ENCODE data around the gene CDK4. TPM values are rescaled to one million over a fixed set of nuclear protein-coding genes. Genes with fewer than 3 reads are reported as not detected.

Gene CDK4
- total RNA-seq, 2 experiments from 2014 or later: 132 to 208 TPM

DNA sequence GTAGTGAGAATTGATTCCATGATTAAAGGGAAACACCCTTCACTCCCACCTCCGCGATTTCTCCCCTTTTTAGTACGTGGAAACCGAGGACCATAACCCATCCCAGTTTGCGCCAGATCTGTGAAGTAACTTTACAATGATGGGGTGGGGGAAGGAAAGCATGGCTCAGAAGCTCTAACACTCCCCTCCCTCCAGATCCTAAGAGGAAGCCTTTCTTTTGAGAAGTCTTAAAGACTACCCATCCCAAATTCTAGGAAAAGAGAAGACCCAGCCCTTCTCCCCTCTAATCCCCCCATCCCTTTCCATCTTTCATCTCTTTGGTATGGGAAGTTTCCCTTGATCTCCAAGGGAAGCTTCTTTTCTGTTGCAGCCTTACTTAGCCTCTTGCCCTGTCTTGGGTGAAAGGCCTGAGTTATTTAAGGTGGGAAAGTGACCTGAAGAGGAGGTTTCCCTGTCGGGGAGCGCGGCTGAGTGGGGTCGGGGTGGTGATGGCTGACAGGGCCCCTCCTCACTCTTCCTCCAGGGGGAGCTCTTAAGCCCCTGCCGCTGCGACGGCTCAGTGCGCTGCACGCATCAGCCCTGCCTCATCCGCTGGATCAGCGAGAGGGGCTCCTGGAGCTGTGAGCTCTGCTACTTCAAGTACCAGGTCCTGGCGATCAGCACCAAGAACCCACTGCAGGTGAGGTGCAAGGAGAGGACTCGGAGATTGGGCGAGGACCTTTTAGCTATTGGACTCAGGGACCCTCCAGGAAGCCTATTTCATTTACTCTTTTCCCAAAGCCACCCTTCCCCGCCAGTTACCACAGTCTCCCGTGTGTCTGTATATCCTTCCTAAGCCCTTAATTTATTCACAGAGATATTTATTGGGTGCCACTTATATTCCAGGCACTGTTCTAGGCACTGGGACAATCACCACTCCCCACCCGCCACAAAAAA, 4.6 kb upstream of the CDK4 start:
- Mint-ChIP-seq H3K4me3 (peak overlapping the region; percentile 79), H3K27ac (peak overlapping the region; percentile 68), H3K9me3 (ENCODE audit: low read depth) (no peaks in the 10 kb centered on the region), H3K4me1 (peaks cover 47% of the 10 kb centered on the region), H3K36me3 (ENCODE audit: low read depth) (peaks cover 24% of the 10 kb centered on the region), H3K27me3 (no peaks in the 10 kb centered on the region)
- POLR2A ChIA-PET: interaction anchor here (0.7 to 1.4 kb wide), 3 partner anchors 9 to 12 kb away, joined by 4 to 6 read pairs (median 5); partner anchors contain the start of gene TSPAN31
- DNase-seq (peak; percentile 83), ATAC-seq (peak; percentile 29)
- intact Hi-C loops (cut with DNase I, micrococcal nuclease): loop anchor here in 1 of 2 experiments (1.0 to 10.0 kb wide), 4 partner anchors 9 to 1122 kb away; partner anchors contain the start of gene BAZ2A
- CTCF ChIA-PET: interaction anchor here (0.6 to 2.8 kb wide), 31 partner anchors 8 to 324 kb away, joined by 3 to 54 read pairs (median 4); partner anchors contain the start of genes CTDSP2, CYP27B1, EEF1AKMT3 and METTL1

DNA sequence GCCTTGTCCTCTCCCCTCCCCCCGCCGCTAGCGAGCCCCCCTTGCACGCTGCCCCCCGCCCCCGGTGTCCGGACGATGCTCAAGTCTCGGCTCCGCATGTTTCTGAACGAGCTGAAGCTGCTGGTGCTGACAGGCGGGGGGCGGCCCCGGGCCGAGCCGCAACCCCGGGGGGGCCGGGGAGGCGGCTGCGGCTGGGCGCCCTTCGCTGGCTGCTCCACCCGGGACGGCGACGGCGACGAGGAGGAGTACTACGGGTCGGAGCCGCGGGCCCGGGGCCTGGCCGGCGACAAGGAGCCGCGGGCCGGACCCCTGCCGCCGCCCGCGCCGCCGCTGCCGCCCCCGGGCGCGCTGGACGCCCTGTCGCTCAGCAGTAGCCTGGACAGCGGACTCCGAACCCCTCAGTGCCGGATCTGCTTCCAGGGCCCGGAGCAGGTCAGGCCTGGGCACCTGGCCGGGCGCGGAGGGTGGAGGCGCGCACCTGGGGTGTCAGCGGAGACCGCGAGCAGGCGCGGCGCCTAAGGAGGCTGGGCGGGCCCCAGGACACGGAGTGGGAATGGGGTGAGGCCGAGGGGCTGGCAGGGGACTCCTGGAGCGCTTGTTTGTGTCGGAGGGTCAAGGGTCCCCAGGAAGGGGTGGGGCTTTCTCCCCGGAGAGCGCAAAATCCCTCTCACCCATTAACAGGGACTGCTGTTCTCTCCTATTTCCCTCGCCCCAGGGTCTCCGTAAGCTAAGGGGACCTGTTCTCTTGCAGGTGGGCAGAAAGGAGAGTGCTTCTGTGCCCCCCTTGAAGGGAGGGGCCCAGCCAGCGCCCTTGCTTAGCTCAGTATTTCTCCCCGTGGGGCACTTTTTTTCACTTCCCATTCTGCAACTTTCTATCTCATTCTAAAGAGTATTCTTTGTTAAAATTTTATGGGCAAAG, 3.6 kb upstream of the CDK4 start:
- H3K27me3 Mint-ChIP-seq: no peaks in the 10 kb centered on the region
- peak overlapping the region; percentile 79 for H3K4me3 Mint-ChIP-seq
- H3K9me3 Mint-ChIP-seq (ENCODE audit: low read depth): no peaks in the 10 kb centered on the region
- peak overlapping the region; percentile 40 for H3K27ac Mint-ChIP-seq
- intact Hi-C loops (cut with DNase I, micrococcal nuclease): loop anchor here in 1 of 2 experiments (1.0 to 10.0 kb wide), 6 partner anchors 10 to 1121 kb away; partner anchors contain the start of genes BAZ2A, CTDSP2 and TSFM
- POLR2A ChIA-PET: interaction anchor here (0.6 to 1.4 kb wide), 4 partner anchors 10 to 68 kb away, joined by 4 to 10 read pairs (median 6); partner anchors contain the start of gene TSPAN31
- H3K4me1 Mint-ChIP-seq: peaks cover 57% of the 10 kb centered on the region
- ATAC-seq (no peak), DNase-seq (peak; percentile 55)
- CTCF ChIA-PET: interaction anchor here (0.6 to 2.8 kb wide), 20 partner anchors 9 to 152 kb away, joined by 3 to 54 read pairs (median 5); partner anchors contain the start of genes CYP27B1, TSFM and TSPAN31
- H3K36me3 Mint-ChIP-seq (ENCODE audit: low read depth): peaks cover 26% of the 10 kb centered on the region

DNA sequence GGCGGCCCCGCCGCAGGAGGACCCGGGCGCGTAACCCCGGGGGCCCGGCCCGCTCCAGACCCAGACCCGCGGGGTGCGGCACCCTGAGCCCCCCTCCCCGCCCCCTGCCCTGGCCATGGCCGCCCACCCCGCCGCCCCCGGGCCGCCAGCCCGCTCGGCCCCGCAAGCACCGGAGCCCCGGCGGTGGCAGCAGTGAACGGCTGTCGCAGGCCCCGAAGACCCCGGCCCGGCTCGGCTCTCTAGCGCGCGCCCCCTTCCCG, 3.0 kb upstream of the CDK4 start:
- peaks cover 31% of the 10 kb centered on the region for H3K36me3 Mint-ChIP-seq (ENCODE audit: low read depth)
- DNase-seq (no peak), ATAC-seq (no peak)
- ChIA-PET CTCF (interaction anchor here (2.8 kb wide), 1 partner anchor 12 kb away, joined by 54 read pairs; the partner anchor contains the start of gene CYP27B1), POLR2A (no interaction called here)
- peak overlapping the region; percentile 79 for H3K4me3 Mint-ChIP-seq
- peaks cover 63% of the 10 kb centered on the region for H3K4me1 Mint-ChIP-seq
- H3K27ac Mint-ChIP-seq: no peak overlapping the region
- no peaks in the 10 kb centered on the region for H3K9me3 Mint-ChIP-seq (ENCODE audit: low read depth)
- no peaks in the 10 kb centered on the region for H3K27me3 Mint-ChIP-seq
- intact Hi-C loops (cut with DNase I, micrococcal nuclease): loop anchor here in 1 of 2 experiments (1.0 to 10.0 kb wide), 3 partner anchors 27 to 1120 kb away; partner anchors contain the start of genes BAZ2A, CTDSP2 and TSFM

DNA sequence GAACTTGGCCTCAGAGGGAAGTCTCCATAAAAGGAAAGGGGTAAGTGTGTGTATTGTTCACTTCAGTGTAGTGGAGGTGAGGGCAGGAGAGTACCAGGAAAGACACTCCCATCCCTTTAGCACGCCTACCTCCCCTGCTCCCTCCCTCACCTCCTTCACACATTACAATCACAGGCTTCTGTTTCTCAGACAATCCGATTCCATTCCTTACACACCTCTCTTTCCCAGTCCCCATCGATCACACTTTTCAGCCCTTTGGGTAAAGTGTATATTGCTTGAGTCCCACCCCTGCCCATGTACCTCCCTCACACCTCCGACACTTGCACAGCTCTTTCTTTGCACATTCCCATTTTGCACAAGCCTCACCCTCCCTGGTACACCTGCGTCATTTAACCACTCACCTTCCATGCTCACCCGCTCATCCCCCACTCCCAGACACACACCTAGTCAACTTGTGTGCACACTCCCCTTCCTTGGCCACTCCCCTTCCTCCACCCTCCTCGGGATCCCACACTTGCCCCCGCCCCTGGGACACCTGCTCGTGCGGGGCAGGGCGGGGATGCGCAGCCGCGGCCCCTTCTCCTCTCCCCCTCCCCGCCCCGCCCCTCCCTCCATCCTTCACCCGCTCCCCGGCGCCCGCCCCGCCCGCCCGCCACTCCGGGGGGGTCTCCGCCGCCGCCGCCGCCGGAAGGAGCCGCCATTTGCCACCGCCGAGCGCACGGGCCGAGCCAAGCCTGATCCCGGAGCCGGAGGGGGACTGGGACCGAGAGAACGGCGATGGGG, 2.5 kb upstream of the CDK4 start, which contains the start of gene MARCHF9:
TSS of gene MARCHF9 (plus strand) at position 693 of the 783 bp plus-strand sequence. CDS start 426 bp downstream, outside the sequence.
- CTCF ChIA-PET: interaction anchor here (0.7 to 2.8 kb wide), 5 partner anchors 10 to 88 kb away, joined by 3 to 54 read pairs (median 3); partner anchors contain the start of genes CYP27B1 and TSPAN31

GRCh38 chr12:57753756-57754337, 1.7 kb upstream of the CDK4 start:
- peak overlapping the region; percentile 40 for H3K27ac Mint-ChIP-seq
- peaks cover 57% of the 10 kb centered on the region for H3K4me1 Mint-ChIP-seq
- no peaks in the 10 kb centered on the region for H3K9me3 Mint-ChIP-seq (ENCODE audit: low read depth)
- no peak for ATAC-seq
- H3K4me3 Mint-ChIP-seq: peak overlapping the region; percentile 79
- CTCF ChIA-PET: interaction anchor here (0.7 to 1.2 kb wide), 4 partner anchors 9 to 89 kb away, joined by 3 read pairs; partner anchors contain the start of gene TSPAN31
- H3K36me3 Mint-ChIP-seq (ENCODE audit: low read depth): peaks cover 38% of the 10 kb centered on the region
- no peaks in the 10 kb centered on the region for H3K27me3 Mint-ChIP-seq
- no peak for DNase-seq
- intact Hi-C loops (cut with DNase I, micrococcal nuclease): loop anchor here (2.0 to 10.0 kb wide), 6 partner anchors 59 to 1827 kb away; partner anchors contain the start of genes BAZ2A (in 1 of the 2), CTDSP2 (in 1 of the 2), DDIT3 (in 1 of the 2) and MBD6 (in 1 of the 2)
- POLR2A ChIA-PET: no interaction called here

More for the DNA sequence above, 2.5 kb upstream of the CDK4 start, which contains the start of gene MARCHF9:
- H3K4me1 Mint-ChIP-seq: peaks cover 59% of the 10 kb centered on the region
- DNase-seq: peak; percentile 92
- H3K27ac Mint-ChIP-seq: peak within 1 kb of the TSS; percentile 72
- H3K4me3 Mint-ChIP-seq: peak within 1 kb of the TSS; percentile 79
- intact Hi-C loops (cut with DNase I, micrococcal nuclease): loop anchor here (1.0 to 10.0 kb wide), 6 partner anchors 28 to 1827 kb away; partner anchors contain the start of genes CTDSP2 (in 2 of the 2), BAZ2A (in 1 of the 2), DDIT3 (in 1 of the 2) and MBD6 (in 1 of the 2)
- H3K27me3 Mint-ChIP-seq: no peaks in the 10 kb centered on the region
- H3K9me3 Mint-ChIP-seq (ENCODE audit: low read depth): no peaks in the 10 kb centered on the region
- peaks cover 32% of the 10 kb centered on the region for H3K36me3 Mint-ChIP-seq (ENCODE audit: low read depth)
- POLR2A ChIA-PET: no interaction called here
- ATAC-seq: peak; percentile 62

DNA sequence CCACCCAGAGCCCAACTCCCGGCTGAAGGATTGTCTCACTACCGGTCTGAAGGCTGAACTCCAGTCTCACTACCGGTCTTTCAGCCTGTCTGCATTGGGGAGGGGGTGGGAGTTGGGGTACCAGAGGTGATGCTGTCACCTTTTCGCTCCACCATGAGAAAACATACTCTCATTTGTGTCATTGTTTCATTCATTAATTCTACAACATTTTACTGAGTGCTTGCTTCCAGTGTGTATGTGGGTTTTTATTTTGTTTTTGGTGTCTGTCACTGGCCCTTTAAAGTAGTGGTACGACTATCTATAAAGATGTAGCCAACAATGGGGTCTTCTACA, 524 bp upstream of the CDK4 start:
- Mint-ChIP-seq H3K4me1 (peaks cover 57% of the 10 kb centered on the region), H3K27ac (peak overlapping the region; percentile 99), H3K27me3 (no peaks in the 10 kb centered on the region), H3K36me3 (ENCODE audit: low read depth) (peaks cover 43% of the 10 kb centered on the region), H3K9me3 (ENCODE audit: low read depth) (no peaks in the 10 kb centered on the region), H3K4me3 (peak overlapping the region; percentile 100)
- ChIA-PET CTCF (interaction anchor here (0.6 to 0.7 kb wide), 2 partner anchors 11 to 277 kb away, joined by 3 read pairs; no protein-coding TSS in a partner anchor), POLR2A (interaction anchor here (1.2 kb wide), 1 partner anchor 20 kb away, joined by 3 read pairs; the partner anchor contains the start of genes EEF1AKMT3 and METTL1)
- no peak for DNase-seq
- ATAC-seq: no peak
- intact Hi-C loops (cut with DNase I, micrococcal nuclease): loop anchor here (1.0 to 10.0 kb wide), 9 partner anchors 8 to 1825 kb away; partner anchors contain the start of genes EEF1AKMT3 (in 2 of the 2), MBD6 (in 2 of the 2), METTL1 (in 2 of the 2) and BAZ2A (in 1 of the 2)

DNA sequence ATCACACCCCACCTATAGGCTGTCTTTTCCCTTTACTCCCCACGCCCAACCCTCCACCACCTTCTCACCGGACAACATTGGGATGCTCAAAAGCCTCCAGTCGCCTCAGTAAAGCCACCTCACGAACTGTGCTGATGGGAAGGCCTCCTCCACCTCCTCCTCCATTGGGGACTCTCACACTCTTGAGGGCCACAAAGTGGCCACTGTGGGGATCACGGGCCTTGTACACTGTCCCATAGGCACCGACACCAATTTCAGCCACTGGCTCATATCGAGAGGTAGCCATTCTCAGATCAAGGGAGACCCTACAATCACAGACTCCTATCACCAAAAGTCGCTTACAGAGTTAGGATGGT, 700 bp downstream of the CDK4 start:
- peak overlapping the region; percentile 100 for H3K4me3 Mint-ChIP-seq
- peak overlapping the region; percentile 99 for H3K27ac Mint-ChIP-seq
- intact Hi-C loops (cut with DNase I, micrococcal nuclease): loop anchor here (5.0 to 10.0 kb wide), 4 partner anchors 96 to 1824 kb away; partner anchors contain the start of genes BAZ2A (in 1 of the 2), CTDSP2 (in 1 of the 2), DDIT3 (in 1 of the 2) and MBD6 (in 1 of the 2)
- ATAC-seq (no peak), DNase-seq (no peak)
- CTCF ChIA-PET: no interaction called here
- H3K4me1 Mint-ChIP-seq: peaks cover 51% of the 10 kb centered on the region
- H3K9me3 Mint-ChIP-seq (ENCODE audit: low read depth): no peaks in the 10 kb centered on the region
- H3K27me3 Mint-ChIP-seq: no peaks in the 10 kb centered on the region
- peaks cover 46% of the 10 kb centered on the region for H3K36me3 Mint-ChIP-seq (ENCODE audit: low read depth)
- POLR2A ChIA-PET: interaction anchor here (1.2 kb wide), 1 partner anchor 21 kb away, joined by 3 read pairs; the partner anchor contains the start of genes EEF1AKMT3 and METTL1

DNA sequence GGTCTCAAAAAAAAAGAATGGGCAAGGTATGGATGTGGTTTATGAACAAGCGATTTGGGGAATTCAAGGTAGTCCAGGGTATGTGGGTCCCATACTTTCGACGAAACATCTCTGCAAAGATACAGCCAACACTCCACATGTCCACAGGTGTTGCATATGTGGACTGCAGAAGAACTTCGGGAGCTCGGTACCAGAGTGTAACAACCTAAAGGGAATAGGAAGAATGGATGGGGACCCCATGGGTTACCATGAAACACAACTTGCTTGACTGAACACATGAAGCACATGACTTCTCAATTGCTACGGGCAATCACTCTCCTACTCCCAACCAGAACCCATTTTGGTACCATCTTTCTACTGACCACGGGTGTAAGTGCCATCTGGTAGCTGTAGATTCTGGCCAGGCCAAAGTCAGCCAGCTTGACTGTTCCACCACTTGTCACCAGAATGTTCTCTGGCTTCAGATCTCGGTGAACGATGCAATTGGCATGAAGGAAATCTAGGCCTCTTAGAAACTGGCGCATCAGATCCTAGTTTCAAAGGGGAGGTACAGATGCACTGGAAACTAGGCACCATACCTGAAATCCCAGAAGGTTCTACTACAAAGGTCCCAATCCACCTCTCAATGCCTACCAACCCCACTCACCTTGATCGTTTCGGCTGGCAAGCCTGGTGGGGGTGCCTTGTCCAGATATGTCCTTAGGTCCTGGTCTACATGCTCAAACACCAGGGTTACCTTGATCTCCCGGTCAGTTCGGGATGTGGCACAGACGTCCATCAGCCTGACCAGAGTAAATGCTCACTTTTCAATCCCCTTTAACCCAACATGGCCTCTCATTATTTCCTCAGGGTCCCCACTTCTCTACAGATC, 1.3 kb downstream of the CDK4 start:
- peak overlapping the region; percentile 100 for H3K4me3 Mint-ChIP-seq
- H3K27ac Mint-ChIP-seq: peak overlapping the region; percentile 99
- H3K36me3 Mint-ChIP-seq (ENCODE audit: low read depth): peaks cover 51% of the 10 kb centered on the region
- POLR2A ChIA-PET: interaction anchor here (0.5 kb wide), 1 partner anchor 10 kb away, joined by 3 read pairs; no protein-coding TSS in a partner anchor
- no peaks in the 10 kb centered on the region for H3K9me3 Mint-ChIP-seq (ENCODE audit: low read depth)
- no peak for DNase-seq
- H3K4me1 Mint-ChIP-seq: peaks cover 53% of the 10 kb centered on the region
- CTCF ChIA-PET: interaction anchor here (1.0 to 1.3 kb wide), 2 partner anchors 9 to 14 kb away, joined by 3 to 6 read pairs; no protein-coding TSS in a partner anchor
- no peak for ATAC-seq
- no peaks in the 10 kb centered on the region for H3K27me3 Mint-ChIP-seq
- intact Hi-C loops (cut with DNase I, micrococcal nuclease): loop anchor here (5.0 to 10.0 kb wide), 4 partner anchors 97 to 1823 kb away; partner anchors contain the start of genes BAZ2A (in 1 of the 2), CTDSP2 (in 1 of the 2), DDIT3 (in 1 of the 2) and MBD6 (in 1 of the 2)

Measured in activated CD4-positive, alpha-beta T cell treated with anti-CD3 and anti-CD28 coated beads for 36 hours (primary cell).